ENCODE results near the gene TTLL5. TPM values are rescaled to one million over a fixed set of nuclear protein-coding genes. Genes with fewer than 3 reads are reported as not detected.

TTLL5 gene
- total RNA-seq, 1 experiment from 2014 or later, result 35.7 TPM

DNA sequence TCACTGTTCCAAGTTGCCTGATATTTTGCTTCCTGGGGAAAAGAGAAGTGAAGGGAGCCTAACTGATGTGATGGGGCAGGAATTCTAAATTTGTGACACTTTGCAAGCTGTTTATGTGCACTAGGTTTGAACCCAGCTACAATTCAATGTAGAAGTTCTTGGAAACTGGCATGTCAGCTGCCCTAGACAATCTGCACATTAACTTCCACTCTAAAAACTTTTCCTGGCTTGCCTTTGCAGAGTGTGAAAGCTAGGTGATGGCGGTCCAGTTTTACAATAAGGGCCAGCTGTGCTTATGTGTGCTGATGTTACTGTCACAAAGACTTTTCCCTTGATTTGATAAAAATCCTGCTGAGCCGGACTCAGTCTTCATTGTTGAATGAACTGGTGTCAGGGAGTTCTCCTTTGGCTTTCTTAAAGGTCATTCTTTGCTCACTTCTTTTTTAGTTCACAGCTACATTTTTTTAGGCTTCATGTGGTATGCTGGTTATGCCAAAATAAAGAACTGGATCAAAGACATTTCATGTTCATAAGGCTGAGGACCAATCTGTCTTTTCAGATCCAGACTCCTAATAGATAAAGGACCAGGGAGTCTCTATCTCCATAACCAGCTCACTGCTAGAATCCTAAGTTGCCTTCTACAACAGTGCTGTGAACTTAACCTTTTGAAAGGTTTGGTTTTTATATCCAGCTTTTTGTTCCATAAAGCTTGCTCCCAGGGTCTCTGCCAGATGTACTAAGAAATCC lies 187.3 kb downstream of the TTLL5 start:
- H3K79me1 ChIP-seq (ENCODE audit: insufficient read depth, low read depth, low read length, poor library complexity, severe bottlenecking), result no peaks in the 10 kb centered on the region
- H3K79me2 ChIP-seq (ENCODE audit: insufficient read depth, low read length), result no peaks in the 10 kb centered on the region
- TF ChIP-seq, protein P1, sequence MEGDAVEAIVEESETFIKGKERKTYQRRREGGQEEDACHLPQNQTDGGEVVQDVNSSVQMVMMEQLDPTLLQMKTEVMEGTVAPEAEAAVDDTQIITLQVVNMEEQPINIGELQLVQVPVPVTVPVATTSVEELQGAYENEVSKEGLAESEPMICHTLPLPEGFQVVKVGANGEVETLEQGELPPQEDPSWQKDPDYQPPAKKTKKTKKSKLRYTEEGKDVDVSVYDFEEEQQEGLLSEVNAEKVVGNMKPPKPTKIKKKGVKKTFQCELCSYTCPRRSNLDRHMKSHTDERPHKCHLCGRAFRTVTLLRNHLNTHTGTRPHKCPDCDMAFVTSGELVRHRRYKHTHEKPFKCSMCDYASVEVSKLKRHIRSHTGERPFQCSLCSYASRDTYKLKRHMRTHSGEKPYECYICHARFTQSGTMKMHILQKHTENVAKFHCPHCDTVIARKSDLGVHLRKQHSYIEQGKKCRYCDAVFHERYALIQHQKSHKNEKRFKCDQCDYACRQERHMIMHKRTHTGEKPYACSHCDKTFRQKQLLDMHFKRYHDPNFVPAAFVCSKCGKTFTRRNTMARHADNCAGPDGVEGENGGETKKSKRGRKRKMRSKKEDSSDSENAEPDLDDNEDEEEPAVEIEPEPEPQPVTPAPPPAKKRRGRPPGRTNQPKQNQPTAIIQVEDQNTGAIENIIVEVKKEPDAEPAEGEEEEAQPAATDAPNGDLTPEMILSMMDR (conservative IDR thresholded peaks at IDR 0.05), result no peak
- H3K4me3 Mint-ChIP-seq, result no peak overlapping the region
- H4K8ac ChIP-seq (replicated peaks; ENCODE audit: insufficient read length, low read depth, low read length), result no peak overlapping the region
- no peak overlapping the region for H4K91ac ChIP-seq (ENCODE audit: insufficient read length, low read depth, low read length)
- no peak overlapping the region for H3K18ac ChIP-seq (ENCODE audit: insufficient read length, low read depth, low read length)
- no peaks in the 10 kb centered on the region for H3K9me3 Mint-ChIP-seq
- H2BK120ac ChIP-seq (ENCODE audit: low read depth, low read length, poor library complexity, severe bottlenecking), result no peak overlapping the region
- H3K56ac ChIP-seq (ENCODE audit: insufficient read length, low read depth, low read length), result no peak overlapping the region
- H2AK5ac ChIP-seq (ENCODE audit: insufficient read length, low read length), result no peak overlapping the region
- H3T11ph ChIP-seq (ENCODE audit: low read length), result no peak overlapping the region
- no peak overlapping the region for H3K9ac ChIP-seq (ENCODE audit: extremely low read depth, insufficient read length, low read length)
- no peak overlapping the region for H3K27ac Mint-ChIP-seq
- no peak overlapping the region for H2BK20ac ChIP-seq (ENCODE audit: low read depth, low read length, poor library complexity, severe bottlenecking)
- no peak overlapping the region for H3K14ac ChIP-seq (ENCODE audit: insufficient read depth, low read length)
- H3K4me2 ChIP-seq (ENCODE audit: insufficient read depth, insufficient read length, low read length), result no peak overlapping the region
- H3K36me3 Mint-ChIP-seq (ENCODE audit: insufficient read depth in 1 of 3, low read depth in 3 of 3), result peaks cover 0 to 2% (median 0%) of the 10 kb centered on the region in 3 experiments; a peak in 3 of 7 replicates
- no peaks in the 10 kb centered on the region for H3K27me3 ChIP-seq (ENCODE audit: insufficient read depth, low read length)
- H3K23ac ChIP-seq (ENCODE audit: insufficient read length, low read depth, low read length), result no peak overlapping the region
- DNase-seq, result no peak
- H3K23me2 ChIP-seq (ENCODE audit: insufficient read length, low read depth, low read length, poor library complexity, severe bottlenecking), result no peaks in the 10 kb centered on the region
- WGBS (ENCODE audit: extremely low coverage, insufficient read length, low lambda C conversion rate), result no CpG with 5 or more reads among the region's 2 CpGs
- H2BK12ac ChIP-seq (ENCODE audit: insufficient read length, low read depth, low read length), result no peak overlapping the region
- no peak overlapping the region for H2BK5ac ChIP-seq (ENCODE audit: insufficient read length, low read length)
- peaks cover 9 to 10% of the 10 kb centered on the region in 2 experiments for H3K4me1 Mint-ChIP-seq
- H3K27me3 Mint-ChIP-seq (ENCODE audit: low read depth), result no peaks in the 10 kb centered on the region
- H2AFZ ChIP-seq (ENCODE audit: low read length), result no peak overlapping the region
- H3K4me1 ChIP-seq (ENCODE audit: insufficient read depth, low read length), result peaks cover 5% of the 10 kb centered on the region; the same call in 1 of the 2 replicates
- H3K27ac ChIP-seq (ENCODE audit: insufficient read length, low read depth, low read length), result no peak overlapping the region
- H4K20me1 ChIP-seq (ENCODE audit: control insufficient read depth, insufficient read depth, insufficient read length), result no peaks in the 10 kb centered on the region
- no peak overlapping the region for H4K5ac ChIP-seq (ENCODE audit: insufficient read length, low read depth, low read length)
- no peaks in the 10 kb centered on the region for H3K9me3 ChIP-seq (ENCODE audit: control insufficient read depth, low read depth, low read length)
- no peak overlapping the region for H3K4ac ChIP-seq (ENCODE audit: low read depth, low read length)
- H2BK15ac ChIP-seq (ENCODE audit: low read depth, low read length), result no peak overlapping the region
